ENCODE results near the gene WDR62.

Gene WDR62

DNA sequence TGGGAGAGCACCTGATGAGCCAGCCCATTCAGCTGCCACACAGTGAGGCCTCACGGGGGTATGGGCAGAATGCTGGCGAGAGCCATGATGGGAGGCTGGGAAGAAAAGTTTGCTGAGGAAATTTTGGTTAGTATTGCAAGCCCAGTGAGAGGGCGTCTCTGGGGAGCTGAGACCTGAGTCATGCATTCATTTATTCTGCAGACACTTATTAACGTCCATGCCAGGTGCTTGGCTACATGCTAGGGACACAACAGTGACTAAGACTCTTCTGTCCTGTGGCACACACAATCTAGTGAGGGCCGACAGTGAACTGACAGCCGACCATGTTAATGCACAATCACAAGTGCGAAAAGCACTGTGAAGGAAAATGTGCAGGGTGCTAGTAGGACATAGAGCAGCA lies 27.2 kb downstream of the WDR62 start:
- no peak for DNase-seq

GRCh38 chr19:36082916-36083315 lies 28.2 kb downstream of the WDR62 start:
- no peak for DNase-seq

DNA sequence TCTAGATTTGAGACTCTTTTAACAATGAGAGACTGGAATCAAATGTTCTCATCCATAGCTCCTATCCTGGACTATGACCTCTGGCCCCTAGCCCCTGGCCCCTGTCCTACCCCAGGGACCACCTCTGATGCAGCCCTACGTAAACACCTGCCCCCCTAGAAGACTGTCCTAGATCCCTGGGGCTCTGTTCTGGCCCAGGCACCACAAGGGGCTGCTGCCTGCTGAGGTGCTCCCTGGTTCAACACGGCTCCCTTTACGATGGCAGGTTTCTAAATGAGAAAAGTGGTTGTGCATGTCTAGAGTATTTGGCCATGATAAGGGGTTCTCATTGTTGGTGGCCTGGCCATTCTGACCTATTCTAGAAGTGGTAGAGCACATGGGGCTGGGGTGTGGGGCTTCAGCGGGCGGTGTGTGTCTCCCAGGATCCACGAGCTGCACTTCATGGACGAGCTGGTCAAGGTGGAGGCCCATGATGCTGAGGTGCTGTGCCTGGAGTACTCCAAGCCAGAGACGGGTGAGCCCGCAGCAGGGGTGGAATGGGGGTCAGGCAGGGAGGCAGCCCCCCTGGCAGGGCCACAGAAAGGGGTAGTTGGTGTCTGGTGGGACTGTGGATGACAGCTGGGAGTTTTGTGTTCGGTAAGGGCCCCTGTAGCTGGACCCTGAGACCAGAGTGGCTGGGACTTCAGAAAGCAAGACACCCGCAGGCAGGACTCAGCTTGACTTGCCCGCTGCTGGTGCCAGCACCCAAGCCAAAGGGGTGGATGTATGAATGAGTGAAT lies 29.7 kb downstream of the WDR62 start:
- no peak for DNase-seq

DNA sequence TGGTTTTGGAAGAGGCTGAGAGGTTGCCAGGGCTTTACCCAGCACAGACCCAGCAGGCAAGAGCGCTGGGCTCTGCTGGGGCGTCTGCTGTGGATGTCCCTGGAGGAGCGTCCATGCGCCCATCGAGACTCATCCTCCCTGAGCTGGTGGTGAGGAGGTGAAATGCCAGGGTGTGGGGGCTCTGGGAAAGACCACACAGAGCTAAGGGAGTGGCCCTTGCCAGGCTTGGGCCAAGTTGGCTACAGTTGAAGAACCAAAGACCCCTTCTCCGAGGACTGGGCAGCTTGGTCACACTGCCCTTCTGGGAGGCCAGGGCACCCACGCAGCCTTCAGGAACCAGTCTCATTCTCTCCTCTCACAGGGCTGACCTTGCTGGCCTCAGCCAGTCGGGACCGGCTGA lies 31.6 kb downstream of the WDR62 start:
- DNase-seq, result no peak

GRCh38 chr19:36089847-36090246 lies 35.1 kb downstream of the WDR62 start:
- DNase-seq, result no peak

- DNase-seq, result no peak
These were observed 36.4 kb downstream of the WDR62 start for GRCh38 chr19:36090910-36091695.

DNA sequence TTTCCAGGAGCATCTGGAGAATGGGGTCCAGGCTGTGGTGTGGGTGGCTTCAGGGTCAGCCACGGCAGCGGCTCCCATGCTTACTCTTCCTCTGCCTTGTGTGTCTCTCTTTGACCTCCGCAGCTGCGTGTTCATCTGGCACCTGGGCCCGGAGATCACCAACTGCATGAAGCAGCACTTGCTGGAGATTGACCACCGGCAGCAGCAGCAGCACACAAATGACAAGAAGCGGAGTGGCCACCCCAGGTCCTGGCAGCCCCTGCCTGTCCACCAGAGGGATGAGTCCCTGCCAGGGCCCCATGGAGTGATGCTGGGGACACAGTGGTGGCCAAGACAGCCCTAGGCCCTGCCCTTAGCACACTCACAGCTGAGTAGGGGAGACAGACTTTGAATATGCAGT lies 37.9 kb downstream of the WDR62 start:
- DNase-seq, result no peak

GRCh38 chr19:36093146-36093662 lies 38.5 kb downstream of the WDR62 start:
- no peak for DNase-seq

- DNase-seq, result no peak
These were observed 39.0 kb downstream of the WDR62 start for GRCh38 chr19:36093687-36094086.

- no peak for DNase-seq
These were observed 42.3 kb downstream of the WDR62 start for GRCh38 chr19:36097036-36097435.

DNA sequence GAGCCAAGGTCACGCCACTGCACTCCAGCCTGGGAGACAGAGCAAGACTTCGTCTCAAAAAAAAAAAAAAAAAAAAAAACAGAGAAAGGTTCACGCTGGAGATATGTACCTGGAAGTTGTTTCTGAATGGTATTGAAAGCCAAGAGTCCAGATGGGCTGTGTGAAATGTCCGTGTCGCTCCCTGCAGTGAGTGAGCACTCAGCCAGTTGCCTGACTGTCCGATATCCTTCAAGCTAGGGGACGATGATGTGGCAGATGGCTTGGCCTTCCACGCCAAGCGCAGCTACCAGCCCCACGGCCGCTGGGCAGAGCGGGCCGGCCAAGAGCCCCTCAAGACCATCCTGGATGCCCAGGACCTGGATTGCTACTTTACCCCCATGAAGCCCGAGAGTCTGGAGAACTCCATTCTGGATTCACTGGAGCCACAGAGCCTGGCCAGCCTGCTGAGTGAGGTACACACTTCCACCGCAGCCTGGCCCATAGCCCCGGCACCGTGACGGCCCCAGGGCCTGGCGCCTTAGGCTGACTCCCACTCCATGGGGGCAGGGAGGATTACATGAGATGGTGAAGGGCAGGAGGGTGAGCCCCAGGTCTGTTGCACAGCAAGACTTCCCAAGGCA lies 44.6 kb downstream of the WDR62 start:
- no peak for DNase-seq

- no peak for DNase-seq
These were observed 45.8 kb downstream of the WDR62 start for GRCh38 chr19:36100476-36100875.

DNA sequence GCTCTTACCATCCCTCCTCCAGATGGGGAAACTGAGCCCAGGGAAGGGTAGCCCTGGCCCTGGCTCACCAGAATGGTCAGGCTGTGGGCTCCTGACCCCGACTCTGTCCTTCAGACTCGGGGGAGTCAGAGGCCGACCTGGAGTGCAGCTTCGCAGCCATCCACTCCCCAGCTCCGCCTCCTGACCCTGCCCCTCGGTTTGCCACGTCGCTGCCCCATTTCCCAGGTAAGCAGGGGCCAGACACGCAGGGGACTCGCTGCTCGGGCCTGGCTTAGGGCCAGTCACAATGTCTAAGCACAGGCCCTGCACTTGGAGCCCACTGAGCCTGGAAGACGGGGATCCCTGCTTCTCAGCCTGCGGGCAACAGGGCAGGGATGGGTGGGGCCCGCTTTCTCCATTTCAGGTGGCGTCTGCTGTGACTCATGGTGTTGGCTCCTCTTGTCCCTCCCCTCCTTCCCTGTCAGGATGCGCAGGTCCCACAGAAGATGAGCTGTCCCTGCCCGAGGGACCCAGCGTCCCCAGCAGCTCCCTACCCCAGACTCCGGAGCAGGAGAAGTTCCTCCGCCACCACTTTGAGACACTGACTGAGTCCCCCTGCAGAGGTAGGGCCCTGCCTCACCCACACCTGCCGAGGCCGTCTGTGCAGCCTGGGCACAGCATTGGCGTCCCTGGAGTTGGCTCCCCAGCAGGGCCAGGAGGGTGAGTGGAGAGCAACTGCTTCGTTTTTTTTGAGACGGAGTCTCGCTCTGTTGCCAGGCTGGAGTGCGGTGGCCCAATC lies 47.0 kb downstream of the WDR62 start:
- DNase-seq, result no peak

DNA sequence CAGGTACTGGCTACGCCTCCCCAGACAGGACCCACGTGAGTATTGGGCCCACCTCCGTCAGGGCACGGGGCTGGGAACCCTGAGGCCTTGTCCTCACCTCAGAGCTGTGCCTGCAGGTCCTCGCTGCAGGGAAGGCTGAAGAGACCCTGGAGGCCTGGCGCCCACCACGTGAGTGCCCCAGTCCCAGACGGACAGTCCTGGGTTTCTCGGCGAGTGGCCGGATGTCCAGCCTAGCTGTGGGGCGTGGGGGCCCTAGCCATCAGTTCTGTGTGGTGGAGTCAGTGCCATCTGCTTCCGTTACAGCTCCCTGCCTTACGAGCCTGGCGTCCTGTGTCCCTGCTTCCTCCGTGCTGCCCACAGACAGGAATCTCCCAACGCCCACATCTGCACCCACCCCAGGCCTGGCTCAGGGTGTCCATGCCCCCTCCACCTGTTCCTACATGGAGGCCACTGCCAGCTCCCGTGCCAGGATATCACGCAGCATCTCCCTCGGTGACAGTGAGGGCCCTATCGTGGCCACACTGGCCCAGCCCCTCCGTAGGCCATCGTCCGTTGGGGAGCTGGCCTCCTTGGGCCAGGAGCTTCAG lies 48.4 kb downstream of the WDR62 start:
- DNase-seq, result no peak

- DNase-seq, result no peak
These were observed 49.3 kb downstream of the WDR62 start for GRCh38 chr19:36103842-36104552.

GRCh38 chr19:36106441-36106840 lies 51.7 kb downstream of the WDR62 start:
- DNase-seq, result no peak

- DNase-seq, result no peak
These were observed 52.3 kb downstream of the WDR62 start for GRCh38 chr19:36106991-36107390.

GRCh38 chr19:36108684-36109083 lies 54.0 kb downstream of the WDR62 start:
- DNase-seq, result no peak

GRCh38 chr19:36110487-36111199 lies 55.9 kb downstream of the WDR62 start, which contains the start of gene OVOL3:
Gene OVOL3 (plus strand): TSS chr19:36111143. CDS start chr19:36111203, 60 bp downstream.
- DNase-seq, result no peak

GRCh38 chr19:36111200-36111539 lies 56.5 kb downstream of the WDR62 start:
- no peak for DNase-seq

GRCh38 chr19:36112678-36113077 lies 58.0 kb downstream of the WDR62 start:
- DNase-seq, result no peak
